Stomach (tissue), 4 donors: ENCODE data around the gene KRTAP6-2.

Experiments
- POLR2A ChIP-seq, 4 donors: fragments of 450-650 bp; IDR thresholded peaks; one replicate each; pipeline ENCODE4 v1.6.1; 2016; ENCODE audit warnings: antibody characterized with exemption in 4 of 4, control low read depth in 2 of 4, mild to moderate bottlenecking in 1 of 4, moderate library complexity in 1 of 4
- TF ChIP-seq, protein P1 (sequence below), 7 experiments: fragments of 450-650 bp in 4 of 7; fragments of 200-600 bp in 3 of 7; sonication (generic) in 3 of 7; IDR thresholded peaks; one replicate each; pipeline ENCODE4 v1.5.1; 2016 to 2019; ENCODE audit warnings: antibody characterized with exemption in 7 of 7, control low read depth in 2 of 7, mild to moderate bottlenecking in 1 of 7

DNA sequence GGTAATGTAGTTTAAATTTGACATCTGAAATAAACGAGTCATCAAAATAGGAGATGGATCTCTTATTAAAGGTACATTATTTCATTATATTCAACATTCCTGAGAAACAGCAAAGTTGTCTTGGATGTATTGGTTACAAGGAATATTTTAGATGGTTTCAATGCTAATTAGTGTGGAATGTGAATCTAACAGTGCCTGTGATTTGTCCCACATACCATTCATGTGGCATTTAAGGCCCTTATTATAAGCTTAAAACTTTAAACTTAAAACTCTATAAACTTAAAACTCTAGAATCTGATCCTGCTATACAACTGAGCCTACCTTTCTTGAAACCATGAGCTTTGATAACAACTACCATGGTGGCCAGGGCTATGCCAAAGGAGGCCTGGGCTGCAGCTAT lies 2.1 kb upstream of the KRTAP6-2 start, which contains the start of gene KRTAP22-1:
- TF ChIP-seq, protein P1, sequence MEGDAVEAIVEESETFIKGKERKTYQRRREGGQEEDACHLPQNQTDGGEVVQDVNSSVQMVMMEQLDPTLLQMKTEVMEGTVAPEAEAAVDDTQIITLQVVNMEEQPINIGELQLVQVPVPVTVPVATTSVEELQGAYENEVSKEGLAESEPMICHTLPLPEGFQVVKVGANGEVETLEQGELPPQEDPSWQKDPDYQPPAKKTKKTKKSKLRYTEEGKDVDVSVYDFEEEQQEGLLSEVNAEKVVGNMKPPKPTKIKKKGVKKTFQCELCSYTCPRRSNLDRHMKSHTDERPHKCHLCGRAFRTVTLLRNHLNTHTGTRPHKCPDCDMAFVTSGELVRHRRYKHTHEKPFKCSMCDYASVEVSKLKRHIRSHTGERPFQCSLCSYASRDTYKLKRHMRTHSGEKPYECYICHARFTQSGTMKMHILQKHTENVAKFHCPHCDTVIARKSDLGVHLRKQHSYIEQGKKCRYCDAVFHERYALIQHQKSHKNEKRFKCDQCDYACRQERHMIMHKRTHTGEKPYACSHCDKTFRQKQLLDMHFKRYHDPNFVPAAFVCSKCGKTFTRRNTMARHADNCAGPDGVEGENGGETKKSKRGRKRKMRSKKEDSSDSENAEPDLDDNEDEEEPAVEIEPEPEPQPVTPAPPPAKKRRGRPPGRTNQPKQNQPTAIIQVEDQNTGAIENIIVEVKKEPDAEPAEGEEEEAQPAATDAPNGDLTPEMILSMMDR (IDR thresholded peaks at IDR 0.05): no peak
- no peak for TF ChIP-seq POLR2A (IDR thresholded peaks at IDR 0.05)
